ENCODE data around the gene MYOZ3.

Gene MYOZ3

DNA sequence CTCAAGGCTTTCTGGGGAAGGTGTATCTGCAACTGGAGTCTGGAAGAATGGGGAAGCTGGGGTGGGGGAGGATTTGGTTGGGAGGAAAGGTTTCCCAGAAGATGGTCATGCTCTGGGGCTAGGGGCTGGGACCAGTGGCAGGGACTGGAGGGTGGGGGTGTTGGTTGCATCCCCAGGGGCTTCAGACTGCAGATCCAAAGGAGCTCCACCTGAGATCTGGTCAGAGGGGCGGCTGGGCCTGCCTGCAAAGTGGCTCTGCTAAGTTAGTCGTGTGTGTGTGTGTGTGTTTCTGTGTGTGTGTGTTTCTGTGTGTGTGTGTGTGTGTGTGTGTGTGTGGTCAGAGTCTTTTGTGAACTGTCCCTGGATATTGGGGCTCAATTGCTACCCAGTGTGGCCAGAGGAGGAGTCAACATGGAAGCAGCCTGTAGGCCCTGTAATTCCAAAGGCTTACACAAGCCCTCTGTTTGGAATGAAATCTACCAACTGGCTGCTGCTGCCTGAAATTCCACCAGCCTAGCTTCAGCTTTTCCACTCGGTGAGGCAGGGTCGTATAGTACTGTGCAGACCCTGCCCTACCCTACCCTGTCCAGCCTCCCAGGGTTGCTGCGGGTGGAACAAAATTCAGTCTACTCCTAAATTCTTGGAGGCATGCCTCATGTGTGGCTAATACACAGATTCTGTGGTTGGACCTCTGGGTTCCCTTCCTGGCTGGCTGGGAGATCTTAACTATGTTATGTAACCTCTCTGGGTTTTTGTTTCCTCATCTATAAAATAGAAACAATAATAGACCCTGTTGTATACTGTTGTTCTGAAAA lies 33.1 kb upstream of the MYOZ3 start:
- no peak for DNase-seq

DNA sequence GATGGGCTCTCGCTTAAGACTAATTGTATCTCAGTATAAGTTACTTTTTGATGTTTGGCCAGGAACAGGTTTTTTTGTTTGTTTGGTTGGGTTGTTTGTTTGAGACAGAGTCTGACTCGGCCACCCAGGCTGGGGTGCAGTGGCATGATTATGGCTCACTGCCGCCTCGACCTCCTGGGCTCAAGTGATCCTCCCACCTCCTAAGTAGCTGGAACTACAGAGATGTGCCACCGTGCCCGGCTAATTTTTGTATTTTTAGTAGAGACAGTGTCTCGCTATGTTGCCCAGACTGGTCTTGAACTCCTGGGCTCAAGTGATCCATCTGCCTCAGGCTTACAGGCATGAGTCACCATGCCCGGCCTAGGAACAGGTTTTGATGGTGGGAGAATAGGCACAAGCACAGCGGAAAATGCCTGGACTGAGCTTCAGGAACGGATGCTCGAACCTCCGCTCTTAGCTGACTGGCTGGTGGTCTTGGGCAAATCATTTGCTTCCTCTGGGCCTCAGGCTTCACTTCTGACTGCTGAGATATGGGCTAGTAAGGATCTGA lies 32.0 kb upstream of the MYOZ3 start:
- no peak for DNase-seq

DNA sequence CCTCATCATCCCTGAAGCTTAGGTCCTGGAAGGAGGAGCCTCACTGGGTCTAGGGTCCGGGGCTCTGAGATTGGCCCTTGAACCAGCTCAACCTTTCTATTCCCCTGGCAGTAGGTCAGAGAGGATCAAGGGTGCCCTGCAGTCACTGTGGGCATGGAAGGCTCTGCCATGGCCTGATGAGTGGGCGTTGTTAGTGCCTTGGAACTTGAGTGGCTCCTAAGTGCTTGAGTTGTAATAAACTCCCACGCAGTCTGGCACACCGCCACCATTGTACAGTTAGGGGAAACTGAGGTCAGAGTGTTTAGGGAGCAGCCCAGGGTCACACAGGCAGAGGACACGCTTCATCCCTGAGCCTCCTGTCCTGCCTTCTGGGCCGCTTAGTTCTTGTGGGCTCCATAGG lies 31.0 kb upstream of the MYOZ3 start:
- DNase-seq, result no peak

DNA sequence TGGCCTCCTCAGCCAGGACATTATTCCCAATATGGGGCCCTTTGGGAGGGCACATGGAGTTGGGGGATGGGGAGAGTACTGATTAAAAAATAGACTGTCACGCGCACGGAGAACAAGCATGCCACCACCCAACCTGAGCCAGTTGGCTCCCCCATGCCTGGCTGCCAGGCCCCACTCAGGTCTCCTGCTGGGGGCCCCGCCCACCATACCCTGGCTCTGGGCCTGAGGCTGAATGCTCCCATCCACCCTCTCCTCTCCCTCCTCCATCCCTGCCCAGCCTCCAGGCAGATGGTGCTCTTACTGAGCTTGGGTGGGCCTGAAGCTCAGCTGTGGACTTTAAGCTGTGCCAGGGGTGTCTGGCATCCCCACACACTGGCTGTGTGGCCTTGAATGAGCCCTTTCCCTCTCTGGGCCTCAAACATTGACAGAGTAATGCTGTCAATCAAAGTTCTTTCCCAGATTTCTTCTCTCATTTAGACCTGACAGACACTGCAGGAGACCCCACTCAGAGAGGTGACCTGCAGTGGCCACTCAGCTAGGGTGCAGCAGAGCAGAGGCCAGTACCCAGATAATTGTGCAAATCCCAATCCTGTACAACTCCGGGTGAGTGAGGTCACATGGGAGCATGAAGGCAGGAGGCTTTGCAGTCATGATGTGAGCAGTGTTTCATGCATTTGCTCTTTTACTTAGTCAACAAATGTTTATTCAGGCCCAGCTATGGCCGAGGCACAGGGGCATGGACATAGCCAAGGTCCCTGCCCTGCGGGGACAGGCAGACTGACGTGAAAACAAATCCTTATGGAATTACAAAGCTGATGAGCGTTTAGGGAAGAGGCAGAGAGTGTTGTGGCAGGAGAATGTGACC lies 30.4 kb upstream of the MYOZ3 start:
- DNase-seq, result no peak

DNA sequence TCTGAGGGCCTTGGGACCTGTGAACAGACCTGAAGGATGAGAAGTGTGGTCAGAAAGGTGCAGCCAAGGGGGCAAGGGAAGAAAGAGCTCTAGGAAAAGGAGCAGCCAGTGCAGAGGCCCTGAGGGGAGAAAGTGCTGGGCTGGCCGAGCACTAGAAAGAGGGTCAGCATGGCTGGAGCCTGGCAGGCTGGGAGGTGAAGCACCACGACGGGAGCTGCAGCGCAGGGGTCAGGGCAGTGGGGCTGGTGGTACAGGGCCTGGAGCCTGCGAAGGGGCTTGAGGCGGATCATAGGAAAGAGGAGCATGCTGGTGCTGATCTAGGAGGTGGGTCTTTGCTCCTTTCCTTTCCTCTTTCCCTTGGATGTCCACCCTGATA lies 29.7 kb upstream of the MYOZ3 start:
- no peak for DNase-seq

DNA sequence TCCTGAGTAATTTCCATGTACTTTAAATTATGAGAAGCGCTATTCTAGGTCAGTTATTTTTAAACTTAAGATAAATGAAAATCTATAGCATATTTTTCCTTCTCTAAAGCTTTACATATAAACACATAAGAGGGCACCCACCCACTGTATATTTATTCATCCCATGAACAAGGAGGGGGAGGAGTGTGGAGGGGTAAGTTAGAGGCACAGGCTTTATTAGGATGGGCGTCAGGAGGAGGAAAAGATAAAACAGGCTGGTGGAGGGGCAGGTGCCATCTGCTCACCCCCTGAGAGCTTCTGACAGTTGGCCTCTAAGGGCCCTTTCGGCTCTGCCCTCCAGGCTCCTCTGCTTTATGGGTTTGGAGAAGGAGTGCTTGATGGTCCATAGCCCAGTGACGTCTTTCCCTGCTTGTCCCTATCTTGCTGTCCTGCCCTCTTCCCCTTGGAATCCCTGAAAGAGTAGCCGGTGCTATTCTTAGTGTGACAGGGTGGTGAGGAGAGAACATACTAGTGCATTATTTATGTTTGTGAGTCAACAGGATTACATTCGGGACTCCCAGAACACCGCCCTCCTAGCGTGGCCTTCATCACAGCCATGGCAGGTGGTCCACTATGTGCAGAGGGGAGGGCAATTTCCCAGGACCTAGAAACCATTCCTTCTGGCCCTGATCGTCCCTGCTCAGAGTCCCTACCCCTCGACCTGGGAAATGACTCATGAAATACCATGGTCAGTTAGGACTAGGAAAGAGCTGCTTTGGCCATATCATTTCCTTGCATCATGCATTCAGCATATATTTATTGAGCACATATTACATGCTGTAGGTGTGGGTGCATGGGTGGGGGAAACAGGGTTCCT lies 28.5 kb upstream of the MYOZ3 start:
- no peak for DNase-seq

DNA sequence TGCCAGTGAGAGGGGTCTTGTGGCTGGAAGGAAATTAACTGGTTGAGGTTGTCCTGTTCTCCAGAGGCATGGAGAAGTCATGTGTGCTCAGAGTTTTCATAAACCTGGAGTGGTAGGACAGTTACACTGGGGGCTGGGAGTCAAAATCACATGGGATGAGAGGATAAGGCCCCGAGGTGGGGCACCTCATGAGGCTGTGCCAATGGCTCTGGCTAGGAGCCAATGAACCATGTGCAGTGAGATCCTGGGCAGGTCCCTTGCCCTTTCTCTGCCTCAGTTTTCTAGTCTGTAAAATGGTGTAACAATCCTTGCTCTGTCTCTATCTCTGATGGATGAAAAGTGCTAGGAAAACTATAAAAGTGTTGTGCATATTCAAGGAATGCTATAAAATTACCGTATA lies 27.6 kb upstream of the MYOZ3 start:
- DNase-seq, result no peak

DNA sequence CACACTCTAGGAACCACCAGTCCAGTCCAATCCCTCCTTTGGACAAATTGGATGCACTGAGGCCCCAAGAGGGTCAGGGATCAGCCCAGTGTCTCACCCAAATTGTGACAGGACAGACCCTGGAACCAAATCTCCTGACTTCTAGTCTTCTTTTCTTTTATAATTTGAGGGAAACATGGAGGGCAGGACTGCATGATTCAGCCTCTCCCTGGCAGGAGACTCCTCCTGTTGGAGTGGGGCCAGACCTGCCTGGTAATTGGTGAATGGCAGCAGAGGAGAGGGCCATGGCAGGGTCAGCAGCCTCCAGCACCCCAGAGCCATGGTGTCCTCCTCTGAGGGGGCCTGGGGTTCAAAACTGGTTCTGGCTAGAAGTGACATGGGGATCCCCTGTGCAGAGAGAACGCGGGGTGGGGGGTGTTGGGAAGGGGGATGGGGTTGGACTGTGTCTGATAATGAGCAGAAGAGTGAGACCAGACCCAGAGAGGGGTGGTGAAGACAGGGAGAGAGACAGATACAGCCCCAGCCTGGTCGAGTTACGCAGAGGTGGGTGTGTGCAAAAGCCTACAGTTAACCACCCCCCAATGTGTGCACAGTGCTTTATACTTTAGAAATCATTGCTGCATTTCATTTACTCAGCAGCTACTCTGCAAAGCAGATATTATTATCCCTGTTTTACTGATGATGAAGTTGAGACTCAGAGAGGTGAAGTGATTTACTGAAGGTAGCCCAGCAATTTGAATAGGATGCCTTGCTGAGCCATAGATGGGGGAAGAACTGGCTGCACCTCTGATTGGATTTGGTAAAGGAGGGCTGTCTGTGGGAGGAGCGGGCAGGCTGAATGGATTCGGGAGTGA lies 24.4 kb upstream of the MYOZ3 start:
- no peak for DNase-seq

DNA sequence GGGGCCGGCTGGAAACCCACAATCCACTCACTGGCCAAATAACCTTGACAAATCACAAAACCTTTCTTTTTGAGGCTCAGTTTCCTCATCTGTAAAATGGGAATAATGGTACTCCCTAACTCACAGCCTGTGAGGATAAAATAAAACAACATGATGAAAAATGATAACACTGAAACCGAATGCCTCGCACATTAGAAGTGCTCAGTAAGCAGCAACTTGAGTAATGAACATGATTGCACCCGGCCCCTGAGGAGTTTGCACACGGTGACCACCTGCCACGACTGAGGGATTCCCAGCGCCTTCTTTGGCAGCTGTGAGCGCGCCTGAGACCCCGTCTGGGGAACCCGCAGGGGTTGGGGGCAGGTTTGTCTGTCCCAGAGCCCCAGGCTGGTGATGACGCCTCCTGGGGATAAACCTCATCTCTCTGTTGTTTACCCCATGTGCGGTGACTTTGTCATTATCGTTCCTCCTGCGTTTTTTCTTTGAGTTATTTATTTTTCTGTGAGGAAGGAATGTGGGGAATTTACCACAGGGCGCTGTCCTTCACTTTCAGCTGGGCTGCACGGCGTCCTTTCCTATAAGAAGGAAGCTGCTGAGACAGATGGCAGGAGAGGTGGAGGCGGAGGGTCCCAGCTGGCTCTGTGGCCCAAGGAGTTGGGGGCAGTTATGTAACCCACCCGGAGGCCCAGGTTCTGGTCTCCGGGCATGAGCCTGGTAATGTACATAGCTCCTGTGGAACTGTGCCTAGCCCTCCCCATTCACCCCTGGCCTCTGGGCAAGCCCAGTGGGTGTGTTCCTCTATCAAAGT lies 23.6 kb upstream of the MYOZ3 start:
- DNase-seq, result no peak

DNA sequence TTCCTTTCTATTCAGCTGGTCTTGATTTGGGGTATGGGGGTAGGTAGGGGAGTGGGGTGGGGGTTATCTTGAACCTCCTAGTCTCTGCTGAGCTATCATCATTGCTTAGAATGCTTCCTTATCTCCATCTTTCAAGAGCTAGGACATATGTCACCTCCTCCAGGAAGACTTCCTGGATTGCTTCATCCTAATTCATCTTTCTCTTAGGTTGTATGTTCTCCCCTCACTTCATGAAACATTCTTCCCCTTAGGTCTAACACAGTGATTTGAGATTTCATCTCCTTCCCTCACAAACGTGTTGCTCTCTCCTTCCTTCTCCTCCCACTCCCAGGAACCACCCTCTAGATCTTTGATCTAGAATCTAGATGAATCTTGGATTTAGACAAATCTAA lies 23.0 kb upstream of the MYOZ3 start:
- DNase-seq, result no peak

DNA sequence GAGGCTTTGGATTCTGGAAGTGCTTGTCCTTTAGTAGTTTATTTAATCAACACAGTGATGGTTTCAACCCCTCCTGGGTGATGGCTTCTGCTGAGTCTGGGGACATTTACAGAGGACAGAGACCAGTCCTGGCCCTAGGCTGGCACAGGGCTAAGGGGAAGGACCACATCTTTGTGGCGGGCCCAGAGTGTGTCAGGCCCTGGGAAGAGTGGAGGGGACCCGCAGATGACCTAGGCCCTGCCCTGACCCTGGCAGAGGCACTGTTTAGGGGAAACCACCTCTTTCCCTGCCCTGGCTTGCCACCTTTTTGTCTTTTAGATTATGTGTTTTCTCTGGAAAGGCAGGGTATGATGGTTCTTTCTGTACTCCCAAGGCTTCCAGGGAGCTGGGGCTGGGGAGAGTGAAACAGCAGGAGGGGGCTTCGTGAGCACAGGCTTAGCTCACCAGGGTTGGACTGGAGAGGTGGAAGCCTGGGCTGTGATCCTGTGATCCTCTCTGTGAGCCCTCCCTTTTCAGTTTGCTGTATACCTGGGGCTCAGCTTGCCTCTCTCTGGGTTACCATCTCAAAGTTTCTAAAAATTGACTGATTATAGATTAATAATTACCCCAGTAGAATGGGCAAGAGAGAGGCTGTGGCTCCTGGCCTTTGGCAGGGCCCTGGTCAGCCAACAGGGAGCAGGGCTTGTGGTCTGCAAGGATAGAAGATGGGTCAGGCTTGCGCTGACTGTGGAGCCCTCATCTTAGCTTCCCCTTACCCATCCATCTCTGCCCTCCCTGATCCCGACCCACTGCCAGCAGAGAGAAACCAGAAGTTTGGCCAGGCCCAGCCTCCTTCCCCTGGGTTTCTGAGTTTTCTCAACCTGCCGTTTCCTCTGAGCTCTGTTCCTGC lies 22.3 kb upstream of the MYOZ3 start:
- DNase-seq, result no peak

DNA sequence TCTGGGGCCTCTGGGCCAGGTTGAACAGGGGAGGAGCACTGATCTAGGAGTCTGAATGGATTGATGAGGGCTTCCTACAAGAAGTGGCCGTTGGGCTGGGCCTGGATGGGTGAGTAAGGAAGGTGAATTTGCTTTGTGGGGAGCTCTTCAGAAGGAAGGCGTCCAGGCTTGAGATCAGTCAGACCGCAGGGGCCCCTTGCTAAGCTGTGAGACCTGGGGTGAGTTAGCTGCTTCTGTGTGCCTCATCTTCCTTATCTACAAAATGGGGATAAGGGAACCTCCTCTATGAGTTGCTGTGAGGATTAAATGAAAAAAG lies 21.7 kb upstream of the MYOZ3 start:
- no peak for DNase-seq

DNA sequence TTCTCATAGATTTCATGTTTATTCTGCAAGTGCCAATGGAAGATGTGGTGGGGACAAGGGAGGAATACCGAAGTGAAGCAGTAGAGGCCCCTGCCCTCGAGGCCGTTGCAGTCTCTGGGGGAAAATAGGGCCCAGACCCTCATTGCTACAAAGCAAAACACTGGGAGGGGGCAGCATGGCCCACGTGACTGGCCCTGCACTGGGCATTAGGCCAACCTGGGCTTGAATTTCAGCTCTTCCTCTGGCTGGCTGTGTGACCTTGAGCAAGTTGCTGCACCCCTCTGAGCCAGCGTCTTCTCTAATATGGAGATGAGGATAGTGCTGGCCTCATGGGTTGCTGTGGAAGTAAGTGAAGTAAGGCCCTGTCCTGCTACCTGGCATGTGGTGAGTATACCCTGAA lies 21.3 kb upstream of the MYOZ3 start:
- no peak for DNase-seq

DNA sequence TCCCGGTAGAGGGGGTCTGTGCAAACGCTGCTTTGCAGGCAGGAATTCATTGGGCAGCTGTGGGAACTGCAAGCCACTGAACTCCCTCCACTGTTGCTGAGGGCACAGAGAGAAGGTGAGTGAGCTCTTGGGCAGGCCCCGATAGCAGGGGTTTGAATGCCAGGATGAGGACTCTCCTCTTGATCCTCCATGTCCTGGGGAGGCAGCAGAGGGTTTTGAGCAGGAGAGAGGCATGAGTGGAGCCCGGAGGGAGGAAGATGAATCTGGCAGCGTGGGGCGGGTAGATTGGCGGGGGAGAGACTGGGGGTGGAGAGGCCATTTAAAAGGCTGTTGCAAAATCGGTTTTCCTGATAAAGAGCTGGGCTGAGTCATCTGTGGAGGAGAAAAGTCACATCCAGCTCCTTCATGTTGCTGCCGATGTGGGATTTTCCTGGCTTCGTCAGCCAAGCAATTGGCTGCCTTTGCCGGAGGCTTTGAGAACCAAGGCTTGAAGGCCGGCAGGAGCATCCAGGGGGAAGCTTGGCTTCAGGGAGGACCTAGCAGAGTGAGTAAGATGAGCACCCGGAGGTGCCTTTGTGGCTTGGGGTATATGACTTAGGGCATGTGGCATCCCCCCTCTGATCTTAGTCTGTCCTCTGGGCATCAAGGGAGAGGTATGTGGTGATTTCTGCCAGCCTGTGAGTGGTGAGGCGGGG lies 20.6 kb upstream of the MYOZ3 start, which contains the start of gene SYNPO:
Gene SYNPO, plus strand, starts transcription at position 350 of the 695 bp plus-strand sequence. CDS start 7,616 bp downstream, outside the sequence.
- no peak for DNase-seq

DNA sequence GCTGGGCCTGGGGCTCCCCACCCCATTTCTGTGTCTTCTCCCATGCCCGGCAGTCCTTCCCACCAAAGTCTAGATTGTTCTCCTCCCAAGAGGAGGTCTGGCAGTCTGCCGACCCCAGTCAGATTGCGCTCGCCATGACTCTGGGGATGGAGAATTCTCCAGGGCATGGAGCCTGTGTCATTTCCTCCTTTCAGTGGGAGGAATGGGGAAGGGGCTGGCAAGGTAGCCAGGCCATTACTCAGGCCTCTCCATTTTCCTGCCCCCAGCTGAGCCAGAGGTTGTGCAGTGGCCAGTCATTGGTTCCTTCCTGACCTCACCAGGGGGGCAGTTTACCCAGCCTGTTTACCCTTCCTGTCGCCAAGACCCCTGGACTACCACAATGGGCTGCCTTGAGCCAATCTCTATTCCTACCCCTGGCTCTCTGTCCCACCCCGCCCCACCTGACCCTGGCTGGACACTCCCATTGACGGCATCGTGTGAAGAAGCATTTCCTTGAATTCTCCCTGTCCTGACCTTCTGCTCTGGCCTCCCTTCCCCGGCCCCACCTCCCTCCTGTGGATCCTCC lies 20.0 kb upstream of the MYOZ3 start:
- DNase-seq, result no peak

DNA sequence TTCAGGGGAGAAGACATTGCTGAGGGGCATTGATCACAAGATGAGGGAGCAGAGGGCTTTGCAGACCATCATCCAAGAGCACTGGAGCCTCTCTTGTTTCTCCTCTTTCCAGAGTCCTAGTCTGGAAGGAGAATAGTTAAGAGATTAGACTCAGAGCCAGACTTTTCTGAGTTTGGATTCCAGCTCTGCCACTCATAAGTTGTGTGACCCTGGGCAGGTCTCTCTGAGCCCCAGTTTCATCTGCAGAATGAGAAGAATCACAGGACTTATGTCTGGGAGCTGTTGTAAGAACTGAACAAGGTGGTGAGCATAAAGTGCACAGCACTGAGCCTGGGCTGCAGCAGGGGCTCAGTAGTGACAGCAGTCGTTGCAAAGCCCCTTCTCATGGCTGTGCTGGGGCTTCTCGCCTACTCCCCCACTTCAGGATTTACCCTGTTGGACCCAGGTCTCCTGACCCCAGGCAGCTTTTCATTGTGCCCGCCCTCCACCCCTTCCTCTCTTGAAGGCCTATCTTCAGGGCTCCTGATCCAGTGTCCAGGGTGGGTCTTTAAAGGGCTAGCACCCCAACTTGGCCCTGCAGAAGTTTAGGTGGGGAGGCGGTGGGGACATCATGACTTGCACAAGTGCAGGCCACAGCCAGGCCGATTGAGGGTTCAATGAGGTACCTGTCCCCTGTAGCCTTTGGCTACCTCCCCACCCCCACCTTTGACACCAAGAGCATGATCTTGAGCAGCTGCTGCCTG lies 19.1 kb upstream of the MYOZ3 start:
- no peak for DNase-seq

DNA sequence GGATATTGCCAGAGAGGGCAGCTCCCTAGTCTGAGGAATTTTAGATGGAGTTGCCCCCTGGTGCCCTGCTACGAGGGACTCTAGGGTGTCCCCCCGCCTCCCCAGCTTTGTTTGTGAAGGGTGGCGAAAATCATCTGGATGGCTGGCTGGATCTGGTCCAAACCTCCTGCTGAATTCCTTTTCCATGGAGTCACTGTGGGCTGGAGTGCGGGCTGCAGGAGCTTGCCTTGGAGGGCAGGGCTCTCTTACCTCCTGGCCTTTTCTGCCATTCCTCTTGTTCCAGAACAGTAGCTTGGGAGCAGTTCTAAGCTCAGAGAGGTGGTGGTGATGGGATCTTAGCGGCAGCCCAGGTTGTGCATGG lies 18.5 kb upstream of the MYOZ3 start:
- no peak for DNase-seq

DNA sequence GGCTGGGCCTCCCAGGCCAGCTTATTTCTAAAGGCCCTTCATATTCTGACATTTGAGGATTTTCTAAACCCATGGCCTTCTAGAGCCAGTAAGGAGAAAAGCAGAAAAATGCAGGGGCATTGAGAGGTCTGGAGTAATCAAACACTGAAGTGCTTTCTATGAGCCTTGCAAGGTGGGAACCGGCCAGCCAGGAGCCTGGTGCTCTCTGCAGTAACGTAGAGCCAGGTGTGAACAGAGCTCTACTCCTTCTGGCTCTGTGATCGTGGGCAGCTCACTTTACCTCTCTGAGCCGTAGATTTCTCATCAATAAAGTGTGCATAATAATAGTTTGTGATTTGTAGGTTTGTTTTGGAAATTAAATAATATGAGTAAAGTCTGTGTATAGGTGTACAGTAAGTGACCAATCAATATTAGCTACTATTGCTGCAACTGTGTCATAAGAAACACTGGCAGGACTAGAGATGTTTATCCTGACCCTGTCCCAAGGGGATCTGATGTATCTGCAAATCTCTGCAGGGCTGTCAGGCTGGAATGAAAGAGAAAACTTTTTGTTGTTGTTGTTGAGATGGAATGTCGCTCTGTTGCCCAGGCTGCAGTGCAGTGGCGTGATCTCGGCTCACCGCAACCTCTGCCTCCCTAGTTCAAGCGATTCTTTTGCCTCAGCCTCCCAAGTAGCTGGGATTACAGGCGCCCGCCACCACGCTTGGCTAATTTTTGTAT lies 17.9 kb upstream of the MYOZ3 start:
- no peak for DNase-seq

Measured in NCI-H2081 (cell line).